ENCODE measurements around the gene PKNOX2.

The PKNOX2 gene

GRCh38 chr11:125423247-125423849 lies 258.8 kb downstream of the PKNOX2 start:
- DNase-seq (ENCODE audit: low read depth) = no peak
- peak; percentile 31 for TF ChIP-seq CTCF (conservative IDR thresholded peaks at IDR 0.05; ENCODE audit: control insufficient read depth, insufficient read depth, low read depth, low read length)
- no peak overlapping the region for H3K4me3 ChIP-seq (ENCODE audit: control insufficient read depth, low read depth, low read length)

DNA sequence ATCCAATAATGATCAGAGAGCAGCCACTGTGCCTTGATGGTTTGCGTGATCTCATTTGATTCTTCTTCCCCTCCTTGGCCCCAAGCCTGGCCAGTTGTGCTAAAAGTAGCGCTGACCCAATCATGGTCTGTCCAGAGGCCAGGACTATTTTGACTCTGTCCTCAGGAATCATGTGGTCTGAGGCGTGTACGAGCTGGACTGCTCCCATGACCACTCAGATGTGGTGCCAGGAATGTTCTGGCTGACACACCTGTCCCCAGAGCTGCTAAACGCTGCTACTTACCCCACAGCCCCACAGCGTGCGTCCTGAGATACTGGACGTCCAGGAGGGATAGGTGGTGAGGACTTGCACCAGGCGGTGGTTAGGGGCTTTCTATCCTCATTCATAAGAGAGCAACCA lies 261.1 kb downstream of the PKNOX2 start:
- TF ChIP-seq CTCF (conservative IDR thresholded peaks at IDR 0.05; ENCODE audit: control insufficient read depth, insufficient read depth, low read depth, low read length) = no peak
- no peak for DNase-seq (ENCODE audit: low read depth)
- H3K4me3 ChIP-seq (ENCODE audit: control insufficient read depth, low read depth, low read length) = no peak overlapping the region

- no peak for DNase-seq (ENCODE audit: low read depth)
- H3K4me3 ChIP-seq (ENCODE audit: control insufficient read depth, low read depth, low read length) = no peak overlapping the region
- no peak for TF ChIP-seq CTCF (conservative IDR thresholded peaks at IDR 0.05; ENCODE audit: control insufficient read depth, insufficient read depth, low read depth, low read length)
These were observed 262.4 kb downstream of the PKNOX2 start for GRCh38 chr11:125426818-125427528.

GRCh38 chr11:125428486-125429173 lies 264.1 kb downstream of the PKNOX2 start:
- no peak overlapping the region for H3K4me3 ChIP-seq (ENCODE audit: control insufficient read depth, low read depth, low read length)
- no peak for TF ChIP-seq CTCF (conservative IDR thresholded peaks at IDR 0.05; ENCODE audit: control insufficient read depth, insufficient read depth, low read depth, low read length)
- no peak for DNase-seq (ENCODE audit: low read depth)

GRCh38 chr11:125429174-125429707 lies 264.7 kb downstream of the PKNOX2 start:
- peak; percentile 44 for DNase-seq (ENCODE audit: low read depth)
- peak; percentile 69 for TF ChIP-seq CTCF (conservative IDR thresholded peaks at IDR 0.05; ENCODE audit: control insufficient read depth, insufficient read depth, low read depth, low read length)
- H3K4me3 ChIP-seq (ENCODE audit: control insufficient read depth, low read depth, low read length) = no peak overlapping the region

DNA sequence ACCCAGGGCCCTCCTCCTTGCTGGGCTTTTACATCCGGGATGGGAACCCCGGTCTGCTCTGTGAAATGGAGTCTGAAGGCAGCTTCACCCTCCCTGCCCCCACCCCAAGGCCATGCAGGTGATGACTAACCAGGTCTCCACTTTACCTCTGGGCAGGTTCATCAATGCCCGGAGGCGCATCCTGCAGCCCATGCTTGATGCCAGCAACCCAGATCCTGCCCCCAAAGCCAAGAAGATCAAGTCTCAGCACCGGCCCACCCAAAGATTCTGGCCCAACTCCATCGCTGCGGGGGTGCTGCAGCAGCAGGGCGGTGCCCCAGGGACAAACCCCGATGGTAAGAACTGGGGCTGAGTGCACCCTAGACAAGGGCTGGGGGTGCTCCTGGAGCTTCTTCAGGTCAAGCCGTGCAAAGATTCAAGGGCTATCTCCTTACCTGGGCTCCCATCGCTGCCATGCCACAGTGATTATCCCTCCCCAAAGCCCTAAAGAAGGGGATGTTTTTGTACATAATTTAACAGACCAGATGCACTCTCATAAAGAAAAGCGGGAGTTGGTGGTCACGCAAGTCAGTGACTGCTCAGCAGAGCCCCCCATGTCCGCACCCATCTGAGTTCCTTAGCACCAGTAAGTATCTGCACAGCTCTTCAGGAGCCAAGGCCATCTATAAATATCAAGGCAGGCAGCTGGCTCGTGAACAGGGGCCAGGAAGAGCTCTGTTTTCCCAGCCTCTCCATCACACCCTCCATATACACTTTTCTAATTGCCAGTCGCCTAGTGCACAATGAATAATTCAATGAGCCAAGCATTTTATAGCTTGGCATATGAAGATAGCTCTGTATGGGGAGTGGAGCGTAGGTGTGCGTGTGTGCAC lies 265.5 kb downstream of the PKNOX2 start:
- no peak for TF ChIP-seq CTCF (conservative IDR thresholded peaks at IDR 0.05; ENCODE audit: control insufficient read depth, insufficient read depth, low read depth, low read length)
- DNase-seq (ENCODE audit: low read depth) = no peak
- no peak overlapping the region for H3K4me3 ChIP-seq (ENCODE audit: control insufficient read depth, low read depth, low read length)

Measured in fibroblast of mammary gland (primary cell).